GM12801 (cell line): ENCODE results near the gene CDHR2.

Experiments used
- CTCF ChIP-seq: IDR thresholded peaks from one replicate; pipeline ENCODE4 v1.5.1; 2011; ENCODE audit warnings: control low read depth; ENCODE audit not compliant: insufficient read length; ENCODE audit errors: extremely low read depth

CDHR2 gene

GRCh38 chr5:176514244-176514950 is 34.7 kb upstream of the CDHR2 start:
- no peak for TF ChIP-seq CTCF

GRCh38 chr5:176515396-176515795 is 33.7 kb upstream of the CDHR2 start:
- no peak for TF ChIP-seq CTCF

GRCh38 chr5:176517053-176517661 is 32.0 kb upstream of the CDHR2 start:
- TF ChIP-seq CTCF = no peak

- no peak for TF ChIP-seq CTCF
Observed at GRCh38 chr5:176519810-176520720, 29.1 kb upstream of the CDHR2 start.

- no peak for TF ChIP-seq CTCF
Observed at GRCh38 chr5:176521286-176521685, 27.9 kb upstream of the CDHR2 start.

- TF ChIP-seq CTCF = no peak
Observed at GRCh38 chr5:176521699-176522263, 27.4 kb upstream of the CDHR2 start.

- TF ChIP-seq CTCF = no peak
Observed at GRCh38 chr5:176524138-176524537, 25.0 kb upstream of the CDHR2 start.
